KMS-11 (cell line): ENCODE measurements around the gene FUOM.

Source experiments
- H2AFZ ChIP-seq: fragments of 200-600 bp; sonication (generic); 2 replicates; pipeline ENCODE4 v1.6.1; 2016; ENCODE audit warnings: antibody characterized with exemption, mixed run types, low read depth
- H3K27ac ChIP-seq: fragments of 200-600 bp; sonication (generic); 2 replicates; pipeline ENCODE4 v1.6.1; 2016; ENCODE audit warnings: mild to moderate bottlenecking, mixed run types
- H3K27me3 ChIP-seq: fragments of 200-600 bp; sonication (generic); 2 replicates; pipeline ENCODE4 v1.6.1; 2017; ENCODE audit warnings: mild to moderate bottlenecking, low read depth, mixed run types, moderate library complexity; ENCODE audit not compliant: insufficient read depth
- H3K36me3 ChIP-seq: fragments of 200-600 bp; sonication (generic); 2 replicates; pipeline ENCODE4 v1.6.1; 2017; ENCODE audit warnings: mild to moderate bottlenecking, mixed run types; ENCODE audit not compliant: insufficient read depth
- H3K4me1 ChIP-seq: fragments of 200-600 bp; sonication (generic); 2 replicates; pipeline ENCODE4 v1.6.1; 2016; ENCODE audit warnings: mild to moderate bottlenecking, low read depth, mixed run types; ENCODE audit not compliant: poor library complexity, severe bottlenecking
- H3K4me2 ChIP-seq: fragments of 200-600 bp; sonication (generic); 2 replicates; pipeline ENCODE4 v1.7.0; 2016; ENCODE audit warnings: mild to moderate bottlenecking, mixed run types
- H3K4me3 ChIP-seq: fragments of 200-600 bp; sonication (generic); IDR thresholded peaks from 2 replicates; pipeline ENCODE4 v1.6.1; 2017; ENCODE audit warnings: low read depth, low read length, mixed read lengths; ENCODE audit not compliant: insufficient read depth
- H3K79me2 ChIP-seq: fragments of 200-600 bp; sonication (generic); 2 replicates; pipeline ENCODE4 v1.6.1; 2016; ENCODE audit warnings: low read depth, mixed run types; ENCODE audit not compliant: insufficient read depth
- H3K9ac ChIP-seq: fragments of 200-600 bp; sonication (generic); 2 replicates; pipeline ENCODE4 v1.6.1; 2016; ENCODE audit warnings: mild to moderate bottlenecking, mixed run types
- H4K20me1 ChIP-seq: fragments of 200-600 bp; sonication (generic); 2 replicates; pipeline ENCODE4 v1.6.1; 2016; ENCODE audit warnings: mild to moderate bottlenecking, mixed run types; ENCODE audit not compliant: insufficient read depth
- TF ChIP-seq, protein P1 (sequence below): fragments of 200-600 bp; sonication (generic); conservative IDR thresholded peaks from 2 replicates; pipeline ENCODE4 v1.6.1; 2017; ENCODE audit warnings: low read depth, mild to moderate bottlenecking, antibody characterized with exemption, low read length, moderate library complexity, mixed read lengths

The FUOM gene

DNA sequence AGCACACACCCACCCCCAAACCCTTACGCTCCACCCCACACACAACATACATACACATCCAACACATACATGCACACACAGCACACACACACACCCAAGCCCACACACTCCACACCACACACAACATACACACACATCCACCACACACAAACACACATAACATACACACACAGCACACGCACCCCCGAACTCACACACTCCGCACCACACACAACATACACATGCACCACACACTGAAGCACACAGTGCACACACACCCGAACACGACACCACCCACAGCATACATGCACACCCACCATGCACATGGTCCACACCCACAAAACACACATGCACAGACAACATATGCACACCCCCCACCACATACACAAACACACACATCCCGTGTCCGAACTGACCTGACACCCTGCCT, 8.7 kb downstream of the FUOM start:
- H3K27me3 ChIP-seq = no peaks in the 10 kb centered on the region; the same call in 1 of the 2 replicates
- TF ChIP-seq, protein P1, sequence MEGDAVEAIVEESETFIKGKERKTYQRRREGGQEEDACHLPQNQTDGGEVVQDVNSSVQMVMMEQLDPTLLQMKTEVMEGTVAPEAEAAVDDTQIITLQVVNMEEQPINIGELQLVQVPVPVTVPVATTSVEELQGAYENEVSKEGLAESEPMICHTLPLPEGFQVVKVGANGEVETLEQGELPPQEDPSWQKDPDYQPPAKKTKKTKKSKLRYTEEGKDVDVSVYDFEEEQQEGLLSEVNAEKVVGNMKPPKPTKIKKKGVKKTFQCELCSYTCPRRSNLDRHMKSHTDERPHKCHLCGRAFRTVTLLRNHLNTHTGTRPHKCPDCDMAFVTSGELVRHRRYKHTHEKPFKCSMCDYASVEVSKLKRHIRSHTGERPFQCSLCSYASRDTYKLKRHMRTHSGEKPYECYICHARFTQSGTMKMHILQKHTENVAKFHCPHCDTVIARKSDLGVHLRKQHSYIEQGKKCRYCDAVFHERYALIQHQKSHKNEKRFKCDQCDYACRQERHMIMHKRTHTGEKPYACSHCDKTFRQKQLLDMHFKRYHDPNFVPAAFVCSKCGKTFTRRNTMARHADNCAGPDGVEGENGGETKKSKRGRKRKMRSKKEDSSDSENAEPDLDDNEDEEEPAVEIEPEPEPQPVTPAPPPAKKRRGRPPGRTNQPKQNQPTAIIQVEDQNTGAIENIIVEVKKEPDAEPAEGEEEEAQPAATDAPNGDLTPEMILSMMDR = no peak
- H3K4me2 ChIP-seq = no peak overlapping the region
- H3K27ac ChIP-seq = no peak overlapping the region
- no peaks in the 10 kb centered on the region for H3K79me2 ChIP-seq
- H3K4me3 ChIP-seq = no peak overlapping the region
- no peak overlapping the region for H2AFZ ChIP-seq
- no peak overlapping the region for H3K9ac ChIP-seq
- H3K36me3 ChIP-seq = no peaks in the 10 kb centered on the region
- H3K4me1 ChIP-seq = no peaks in the 10 kb centered on the region
- no peaks in the 10 kb centered on the region for H4K20me1 ChIP-seq

DNA sequence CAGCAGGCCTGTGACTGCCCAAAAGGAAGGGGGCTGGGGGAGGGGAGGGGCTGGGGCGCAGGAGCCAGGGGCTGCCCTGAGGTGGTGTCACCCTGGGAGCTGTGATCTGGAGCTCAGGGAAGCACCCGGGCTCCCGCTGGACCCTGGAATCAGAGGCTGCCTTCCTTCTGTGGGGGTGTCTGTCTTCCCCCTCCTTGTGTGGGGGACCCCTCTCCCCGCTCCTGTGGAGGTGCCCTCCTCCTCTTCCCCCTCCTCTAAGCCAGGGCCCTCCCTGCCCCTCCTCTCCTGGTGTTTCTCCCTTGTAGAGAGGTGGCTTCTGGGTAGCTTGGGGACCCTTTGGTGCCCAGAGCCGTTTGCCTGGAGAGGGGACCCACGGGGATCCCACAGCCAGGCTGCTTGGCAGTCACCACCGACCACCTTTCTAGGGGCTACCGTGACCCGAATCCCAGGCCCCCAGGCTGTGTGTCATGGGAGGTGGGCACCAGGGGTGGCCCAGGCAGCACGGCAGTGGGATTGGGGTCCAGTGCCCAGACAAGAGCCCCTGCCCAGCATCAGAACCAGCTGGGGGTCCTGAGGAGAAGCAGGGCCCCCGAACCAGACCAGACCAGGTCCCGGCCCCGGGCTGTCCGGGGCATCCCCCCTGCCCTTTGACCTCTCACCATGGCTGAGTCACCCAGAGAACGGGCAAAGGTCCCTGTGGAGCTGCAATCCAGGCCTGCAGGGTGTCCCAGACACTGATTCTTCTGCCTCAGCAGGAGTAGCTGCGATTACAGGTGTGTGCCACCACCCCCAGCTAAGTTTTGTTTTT, 9.9 kb downstream of the FUOM start:
- no peaks in the 10 kb centered on the region for H3K79me2 ChIP-seq
- no peaks in the 10 kb centered on the region for H3K4me1 ChIP-seq
- H2AFZ ChIP-seq = no peak overlapping the region
- peaks cover 6% of the 10 kb centered on the region; the same call in 1 of the 2 replicates for H3K27me3 ChIP-seq
- no peak overlapping the region for H3K4me3 ChIP-seq
- H3K27ac ChIP-seq = no peak overlapping the region
- H3K4me2 ChIP-seq = no peak overlapping the region
- no peaks in the 10 kb centered on the region for H3K36me3 ChIP-seq
- no peaks in the 10 kb centered on the region for H4K20me1 ChIP-seq
- no peak overlapping the region for H3K9ac ChIP-seq
- TF ChIP-seq, protein P1 = no peak

DNA sequence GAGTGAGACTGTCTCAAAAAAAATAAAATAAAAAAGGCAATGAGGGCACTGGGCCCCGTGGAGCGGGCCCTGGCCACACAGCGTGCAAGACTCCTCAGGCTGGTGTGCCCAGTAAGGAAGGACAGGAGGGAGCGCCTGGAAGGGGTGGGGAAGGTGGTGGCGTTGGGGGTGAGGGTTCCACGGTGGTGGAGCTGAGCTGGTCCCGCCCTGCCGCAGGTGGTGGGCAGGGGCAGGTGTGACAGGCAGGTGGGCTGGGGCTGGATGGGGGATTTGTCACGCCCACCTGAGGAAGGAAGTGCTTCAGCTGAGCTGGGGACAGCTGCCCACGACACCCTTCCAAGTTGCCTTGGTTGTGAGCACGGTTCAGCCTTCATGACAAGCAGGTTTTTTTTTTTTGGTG, 11.4 kb downstream of the FUOM start:
- Histone ChIP-seq H3K27me3 (peaks cover 16% of the 10 kb centered on the region; the same call in 1 of the 2 replicates), H2AFZ (no peak overlapping the region), H3K4me1 (no peaks in the 10 kb centered on the region), H4K20me1 (no peaks in the 10 kb centered on the region), H3K4me3 (no peak overlapping the region), H3K4me2 (no peak overlapping the region), H3K79me2 (no peaks in the 10 kb centered on the region), H3K27ac (no peak overlapping the region), H3K36me3 (no peaks in the 10 kb centered on the region), H3K9ac (no peak overlapping the region)
- TF ChIP-seq, protein P1 = no peak

DNA sequence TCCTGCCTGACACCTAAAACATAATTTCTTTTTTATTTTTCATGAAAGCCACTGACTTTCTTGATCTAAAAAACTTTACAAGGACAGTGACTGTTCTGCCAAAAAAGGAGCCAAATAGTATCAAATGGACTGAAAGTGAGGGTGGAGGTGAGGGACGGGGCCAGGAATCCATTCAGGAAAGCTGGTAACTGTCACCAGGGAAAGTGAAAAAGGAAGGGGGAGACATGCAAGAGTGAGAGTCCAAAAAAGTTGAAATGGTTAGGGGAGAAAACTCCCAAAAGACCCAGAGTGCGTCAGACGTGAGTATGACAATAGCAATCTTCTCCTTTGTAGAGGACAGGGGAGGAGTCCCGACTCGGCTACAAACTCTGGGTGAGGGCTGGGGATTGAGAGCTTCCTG, 13.6 kb downstream of the FUOM start:
- Histone ChIP-seq H3K79me2 (no peaks in the 10 kb centered on the region), H2AFZ (no peak overlapping the region), H3K4me1 (no peaks in the 10 kb centered on the region), H3K36me3 (no peaks in the 10 kb centered on the region), H3K9ac (no peak overlapping the region), H3K4me2 (no peak overlapping the region), H3K27me3 (peaks cover 20% of the 10 kb centered on the region; the same call in 1 of the 2 replicates), H3K27ac (no peak overlapping the region), H4K20me1 (no peaks in the 10 kb centered on the region), H3K4me3 (no peak overlapping the region)
- TF ChIP-seq, protein P1 = no peak
